Measurements from ENCODE around the gene KIAA0319L. TPM values are rescaled to one million over a fixed set of nuclear protein-coding genes. Genes with fewer than 3 reads are reported as not detected.

Gene KIAA0319L
- total RNA-seq, 4 donors from 2014 or later, result 26.3 to 44.8 (median 38.9) TPM

DNA sequence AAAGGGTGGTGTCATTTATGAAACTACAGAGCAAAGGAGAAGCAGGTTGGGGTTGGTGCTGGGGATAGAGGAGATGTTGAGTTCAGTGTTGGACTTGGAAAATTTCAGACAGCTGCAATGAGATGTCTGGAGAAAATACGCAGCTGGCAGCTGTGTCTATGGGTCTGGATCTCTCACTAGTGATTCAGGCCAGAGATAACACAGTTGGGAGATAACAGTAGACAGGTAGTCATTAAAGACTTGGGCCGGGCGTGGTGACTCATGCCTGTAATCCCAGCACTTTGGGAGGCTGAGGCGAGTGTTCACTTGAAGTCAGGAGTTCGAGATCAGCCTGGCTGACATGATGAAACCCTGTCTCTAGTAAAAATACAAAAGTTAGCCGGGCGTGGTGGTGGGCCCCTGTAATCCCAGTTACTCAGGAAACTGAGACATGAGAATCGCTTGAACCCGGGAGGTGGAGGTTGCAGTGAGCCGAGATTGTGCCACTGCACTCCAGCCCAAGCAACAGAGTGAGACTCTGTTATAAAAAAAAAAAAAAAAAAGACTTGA is 13.5 kb upstream of the KIAA0319L start:
- WGBS, 2 donors (ENCODE audit: low coverage in 1 of 2), result 90 to 100% methylated on average over 3 to 5 of the region's 10 CpGs
- ATAC-seq, result no peak
- H3K27me3 ChIP-seq, result peaks cover 66% of the 10 kb centered on the region

DNA sequence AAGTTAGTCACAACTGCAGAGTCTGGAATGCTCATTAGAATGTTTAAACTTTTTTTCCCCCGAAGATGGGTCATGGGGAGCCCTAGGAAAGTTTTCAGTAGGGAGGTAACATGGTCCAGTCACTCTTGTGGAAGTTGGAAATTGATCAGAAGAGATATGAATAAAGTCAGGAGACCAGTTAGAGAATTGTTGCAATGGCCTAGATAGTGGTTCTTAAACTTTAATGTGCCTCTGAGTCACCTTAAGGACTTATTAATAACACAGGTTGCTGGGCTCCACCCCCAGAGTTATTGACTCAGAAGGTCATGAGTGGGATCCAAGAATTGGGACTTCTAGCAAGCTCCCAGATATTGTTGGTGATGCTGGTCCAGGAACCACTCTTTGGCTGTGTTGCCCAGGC is 12.7 kb upstream of the KIAA0319L start:
- Histone ChIP-seq H3K27ac (no peak overlapping the region), H3K27me3 (peaks cover 59% of the 10 kb centered on the region), H3K36me3 (peaks cover 0 to 27% of the 10 kb centered on the region in 2 donors), H3K9me3 (no peaks in the 10 kb centered on the region), H3K4me3 (no peak overlapping the region), H3K4me1 (peaks cover 0 to 20% (median 6%) of the 10 kb centered on the region in 3 donors)
- TF ChIP-seq POLR2AphosphoS5 (IDR thresholded peaks at IDR 0.05) (no peak), EP300 (IDR thresholded peaks at IDR 0.05) (no peak), CTCF (IDR thresholded peaks at IDR 0.05) (no peak), POLR2A (IDR thresholded peaks at IDR 0.05) (no peak)
- ATAC-seq, result no peak
- WGBS, 2 donors (ENCODE audit: low coverage in 1 of 2), result 56 to 75% methylated on average over 1 of the region's 1 CpG

More for the DNA sequence above, 13.5 kb upstream of the KIAA0319L start:
- H3K4me3 ChIP-seq, result no peak overlapping the region
- no peaks in the 10 kb centered on the region for H3K9me3 ChIP-seq
- no peak overlapping the region for H3K27ac ChIP-seq
- peaks cover 0 to 20% (median 6%) of the 10 kb centered on the region in 3 donors for H3K4me1 ChIP-seq
- H3K36me3 ChIP-seq, result peaks cover 0 to 20% of the 10 kb centered on the region in 2 donors
- no peak for TF ChIP-seq EP300 (IDR thresholded peaks at IDR 0.05)
- no peak for TF ChIP-seq POLR2A (IDR thresholded peaks at IDR 0.05)
- no peak for TF ChIP-seq POLR2AphosphoS5 (IDR thresholded peaks at IDR 0.05)
- TF ChIP-seq CTCF (IDR thresholded peaks at IDR 0.05), result no peak

GRCh38 chr1:35568975-35569395 is 11.8 kb upstream of the KIAA0319L start:
- no peak overlapping the region for H3K4me3 ChIP-seq
- H3K36me3 ChIP-seq, result peaks cover 0 to 33% of the 10 kb centered on the region in 2 donors
- WGBS, 2 donors (ENCODE audit: low coverage in 1 of 2), result 0 to 20% methylated on average over 3 of the region's 4 CpGs
- peaks cover 0 to 20% (median 6%) of the 10 kb centered on the region in 3 donors for H3K4me1 ChIP-seq
- peak; percentile 54 for ATAC-seq
- no peak overlapping the region for H3K27ac ChIP-seq
- peaks cover 50% of the 10 kb centered on the region for H3K27me3 ChIP-seq
- no peaks in the 10 kb centered on the region for H3K9me3 ChIP-seq
- TF ChIP-seq CTCF (IDR thresholded peaks at IDR 0.05) (peak in 3 of 4 experiments; percentile 71 to 81 (median 76)), POLR2A (IDR thresholded peaks at IDR 0.05) (no peak)

DNA sequence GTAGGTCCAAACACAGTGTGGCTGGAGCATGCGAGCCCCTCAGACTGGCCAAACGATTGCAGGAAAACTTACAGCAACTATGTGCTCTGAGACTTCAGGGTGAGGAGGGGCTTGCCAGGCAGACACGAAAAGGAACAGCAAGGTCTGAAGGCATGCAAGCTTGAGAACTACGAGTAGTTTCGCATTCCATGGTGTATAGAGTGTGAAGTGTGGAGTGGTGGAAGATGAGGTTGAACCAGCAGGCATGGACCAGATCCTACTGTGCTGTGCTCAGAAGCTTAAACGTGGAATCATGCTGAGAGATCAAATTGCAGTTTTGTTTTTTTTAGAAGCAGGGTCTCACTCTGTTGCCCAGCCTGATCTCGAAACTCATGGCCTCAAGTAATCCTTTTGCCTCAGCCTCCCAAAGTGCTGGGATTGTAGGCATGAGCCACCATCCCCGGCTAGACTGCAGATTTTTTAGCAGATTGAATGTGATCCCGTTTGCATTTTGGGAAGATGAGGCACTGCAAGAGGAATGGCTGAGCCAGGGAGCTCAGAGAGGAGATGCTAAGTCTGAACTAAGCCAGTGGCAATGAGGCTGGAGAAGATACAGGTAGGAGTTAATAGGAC is 10.8 kb upstream of the KIAA0319L start:
- TF ChIP-seq POLR2A (IDR thresholded peaks at IDR 0.05) (no peak), EP300 (IDR thresholded peaks at IDR 0.05) (no peak), POLR2AphosphoS5 (IDR thresholded peaks at IDR 0.05) (no peak), CTCF (IDR thresholded peaks at IDR 0.05) (no peak)
- ATAC-seq, result no peak
- 57 to 65% methylated on average over 7 to 9 of the region's 9 CpGs for WGBS, 2 donors (ENCODE audit: low coverage in 1 of 2)

DNA sequence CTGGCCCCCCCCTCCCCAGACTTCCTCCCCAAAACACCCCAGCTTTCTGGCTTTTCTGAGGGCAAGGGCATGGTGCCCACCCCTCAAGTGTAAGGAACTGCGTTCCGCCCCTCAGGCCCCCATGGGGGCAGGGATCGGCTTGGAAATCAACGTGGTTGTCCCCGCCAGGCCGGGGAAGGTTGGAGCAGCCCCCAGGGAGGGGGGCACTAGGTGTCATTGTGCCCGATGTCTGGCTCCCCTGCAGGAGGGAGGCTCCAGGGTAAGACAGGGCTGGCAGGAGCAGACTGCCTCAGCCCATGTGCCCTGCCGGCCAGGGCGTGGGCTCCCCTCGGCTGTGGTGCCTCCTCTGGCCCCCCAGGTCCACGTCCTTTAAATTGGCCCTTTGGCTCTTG is 8.5 kb upstream of the KIAA0319L start:
- no peaks in the 10 kb centered on the region for H3K9me3 ChIP-seq
- H3K27me3 ChIP-seq, result peaks cover 17% of the 10 kb centered on the region
- no peak overlapping the region for H3K4me3 ChIP-seq
- H3K36me3 ChIP-seq, result peaks cover 0 to 58% of the 10 kb centered on the region in 2 donors
- TF ChIP-seq CTCF (IDR thresholded peaks at IDR 0.05), result no peak
- no CpG with 5 or more reads among the region's 11 CpGs for WGBS, 2 donors (ENCODE audit: low coverage in 1 of 2)
- ATAC-seq, result no peak
- H3K27ac ChIP-seq, result no peak overlapping the region
- H3K4me1 ChIP-seq, result peaks cover 0 to 20% (median 5%) of the 10 kb centered on the region in 3 donors

More for the DNA sequence above, 10.8 kb upstream of the KIAA0319L start:
- no peak overlapping the region for H3K4me3 ChIP-seq
- H3K4me1 ChIP-seq, result peaks cover 0 to 12% (median 0%) of the 10 kb centered on the region in 3 donors
- peaks cover 40% of the 10 kb centered on the region for H3K27me3 ChIP-seq
- H3K27ac ChIP-seq, result no peak overlapping the region
- no peaks in the 10 kb centered on the region for H3K9me3 ChIP-seq
- peaks cover 0 to 42% of the 10 kb centered on the region in 2 donors for H3K36me3 ChIP-seq
